Measurements from ENCODE around the gene STYK1. TPM values are rescaled to one million over a fixed set of nuclear protein-coding genes. Genes with fewer than 3 reads are reported as not detected.

The STYK1 gene
- total RNA-seq, 1 donor from 2014 or later = not detected

- Mint-ChIP-seq H3K27me3 (ENCODE audit: low read depth) (peaks cover 31% of the 10 kb centered on the region), H3K36me3 (ENCODE audit: low read depth) (no peaks in the 10 kb centered on the region), H3K4me3 (no peak overlapping the region), H3K27ac (ENCODE audit: unreplicated experiment) (no peak overlapping the region), H3K9me3 (no peaks in the 10 kb centered on the region), H3K4me1 (no peaks in the 10 kb centered on the region)
- no peak for TF ChIP-seq CTCF (conservative IDR thresholded peaks at IDR 0.05)
- DNase-seq (ENCODE audit: low read depth, low spot score) = no peak
Observed at GRCh38 chr12:10635306-10635705, 38.5 kb downstream of the STYK1 start.

- Mint-ChIP-seq H3K4me1 (no peaks in the 10 kb centered on the region), H3K27ac (ENCODE audit: unreplicated experiment) (no peak overlapping the region), H3K36me3 (ENCODE audit: low read depth) (no peaks in the 10 kb centered on the region), H3K9me3 (no peaks in the 10 kb centered on the region), H3K27me3 (ENCODE audit: low read depth) (peaks cover 36% of the 10 kb centered on the region), H3K4me3 (no peak overlapping the region)
- DNase-seq (ENCODE audit: low read depth, low spot score) = no peak
- no peak for TF ChIP-seq CTCF (conservative IDR thresholded peaks at IDR 0.05)
Observed at GRCh38 chr12:10634427-10634826, 39.4 kb downstream of the STYK1 start.

GRCh38 chr12:10633541-10633940 lies 40.3 kb downstream of the STYK1 start:
- H3K4me3 Mint-ChIP-seq = no peak overlapping the region
- H3K27ac Mint-ChIP-seq (ENCODE audit: unreplicated experiment) = no peak overlapping the region
- TF ChIP-seq CTCF (conservative IDR thresholded peaks at IDR 0.05) = no peak
- DNase-seq (ENCODE audit: low read depth, low spot score) = no peak
- no peaks in the 10 kb centered on the region for H3K9me3 Mint-ChIP-seq
- no peaks in the 10 kb centered on the region for H3K4me1 Mint-ChIP-seq
- H3K36me3 Mint-ChIP-seq (ENCODE audit: low read depth) = no peaks in the 10 kb centered on the region
- H3K27me3 Mint-ChIP-seq (ENCODE audit: low read depth) = peaks cover 38% of the 10 kb centered on the region

- Mint-ChIP-seq H3K27ac (ENCODE audit: unreplicated experiment) (no peak overlapping the region), H3K9me3 (no peaks in the 10 kb centered on the region), H3K27me3 (ENCODE audit: low read depth) (peaks cover 51% of the 10 kb centered on the region), H3K4me3 (no peak overlapping the region), H3K36me3 (ENCODE audit: low read depth) (no peaks in the 10 kb centered on the region), H3K4me1 (no peaks in the 10 kb centered on the region)
- no peak for DNase-seq (ENCODE audit: low read depth, low spot score)
- TF ChIP-seq CTCF (conservative IDR thresholded peaks at IDR 0.05) = no peak
Observed at GRCh38 chr12:10632226-10632625, 41.6 kb downstream of the STYK1 start.

- no peak for DNase-seq (ENCODE audit: low read depth, low spot score)
- no peaks in the 10 kb centered on the region for H3K9me3 Mint-ChIP-seq
- no peak overlapping the region for H3K4me3 Mint-ChIP-seq
- H3K27me3 Mint-ChIP-seq (ENCODE audit: low read depth) = peaks cover 61% of the 10 kb centered on the region
- TF ChIP-seq CTCF (conservative IDR thresholded peaks at IDR 0.05) = no peak
- H3K4me1 Mint-ChIP-seq = no peaks in the 10 kb centered on the region
- H3K27ac Mint-ChIP-seq (ENCODE audit: unreplicated experiment) = no peak overlapping the region
- H3K36me3 Mint-ChIP-seq (ENCODE audit: low read depth) = no peaks in the 10 kb centered on the region
Observed at GRCh38 chr12:10624605-10625004, 49.2 kb downstream of the STYK1 start.

GRCh38 chr12:10623131-10623530 lies 50.7 kb downstream of the STYK1 start:
- no peaks in the 10 kb centered on the region for H3K36me3 Mint-ChIP-seq (ENCODE audit: low read depth)
- no peak for TF ChIP-seq CTCF (conservative IDR thresholded peaks at IDR 0.05)
- no peak for DNase-seq (ENCODE audit: low read depth, low spot score)
- no peak overlapping the region for H3K4me3 Mint-ChIP-seq
- peaks cover 66% of the 10 kb centered on the region for H3K27me3 Mint-ChIP-seq (ENCODE audit: low read depth)
- no peak overlapping the region for H3K27ac Mint-ChIP-seq (ENCODE audit: unreplicated experiment)
- no peaks in the 10 kb centered on the region for H3K4me1 Mint-ChIP-seq
- no peaks in the 10 kb centered on the region for H3K9me3 Mint-ChIP-seq

All from neural crest cell (in vitro differentiated cells).